ENCODE data around the gene FBXO38. TPM values are rescaled to one million over a fixed set of nuclear protein-coding genes. Genes with fewer than 3 reads are reported as not detected.

The FBXO38 gene, protein sequence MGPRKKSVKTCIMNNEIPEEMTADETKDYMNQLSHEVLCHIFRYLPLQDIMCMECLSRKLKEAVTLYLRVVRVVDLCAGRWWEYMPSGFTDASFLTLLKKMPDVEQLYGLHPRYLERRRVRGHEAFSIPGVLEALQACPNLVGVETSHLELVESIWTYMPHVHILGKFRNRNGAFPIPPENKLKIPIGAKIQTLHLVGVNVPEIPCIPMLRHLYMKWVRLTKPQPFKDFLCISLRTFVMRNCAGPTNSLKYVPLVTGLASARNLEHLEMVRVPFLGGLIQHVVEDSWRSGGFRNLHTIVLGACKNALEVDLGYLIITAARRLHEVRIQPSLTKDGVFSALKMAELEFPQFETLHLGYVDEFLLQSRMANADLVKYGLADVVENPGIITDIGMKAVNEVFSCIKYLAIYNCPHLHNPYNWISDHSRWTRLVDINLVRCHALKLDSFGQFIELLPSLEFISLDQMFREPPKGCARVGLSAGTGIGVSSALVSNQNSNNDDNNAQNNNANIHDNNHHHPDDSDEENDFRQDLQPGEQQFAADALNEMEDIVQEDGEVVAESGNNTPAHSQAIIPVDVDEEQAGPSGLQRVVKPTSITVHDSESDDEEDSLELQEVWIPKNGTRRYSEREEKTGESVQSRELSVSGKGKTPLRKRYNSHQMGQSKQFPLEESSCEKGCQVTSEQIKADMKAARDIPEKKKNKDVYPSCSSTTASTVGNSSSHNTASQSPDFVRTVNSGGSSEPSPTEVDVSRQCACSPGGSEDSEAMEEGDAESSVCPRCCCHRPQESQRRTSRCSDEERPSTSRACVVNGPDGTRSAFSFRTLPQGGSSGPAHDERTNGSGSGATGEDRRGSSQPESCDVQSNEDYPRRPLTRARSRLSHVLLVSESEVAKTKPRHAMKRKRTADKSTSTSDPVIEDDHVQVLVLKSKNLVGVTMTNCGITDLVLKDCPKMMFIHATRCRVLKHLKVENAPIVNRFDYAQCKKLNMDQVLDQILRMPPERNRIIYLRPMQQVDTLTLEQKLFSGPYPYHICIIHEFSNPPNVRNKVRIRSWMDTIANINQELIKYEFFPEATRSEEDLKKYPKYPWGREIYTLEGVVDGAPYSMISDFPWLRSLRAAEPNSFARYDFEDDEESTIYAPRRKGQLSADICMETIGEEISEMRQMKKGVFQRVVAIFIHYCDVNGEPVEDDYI
- total RNA-seq, result 53.9 and 72.4 TPM in 2 replicates

DNA sequence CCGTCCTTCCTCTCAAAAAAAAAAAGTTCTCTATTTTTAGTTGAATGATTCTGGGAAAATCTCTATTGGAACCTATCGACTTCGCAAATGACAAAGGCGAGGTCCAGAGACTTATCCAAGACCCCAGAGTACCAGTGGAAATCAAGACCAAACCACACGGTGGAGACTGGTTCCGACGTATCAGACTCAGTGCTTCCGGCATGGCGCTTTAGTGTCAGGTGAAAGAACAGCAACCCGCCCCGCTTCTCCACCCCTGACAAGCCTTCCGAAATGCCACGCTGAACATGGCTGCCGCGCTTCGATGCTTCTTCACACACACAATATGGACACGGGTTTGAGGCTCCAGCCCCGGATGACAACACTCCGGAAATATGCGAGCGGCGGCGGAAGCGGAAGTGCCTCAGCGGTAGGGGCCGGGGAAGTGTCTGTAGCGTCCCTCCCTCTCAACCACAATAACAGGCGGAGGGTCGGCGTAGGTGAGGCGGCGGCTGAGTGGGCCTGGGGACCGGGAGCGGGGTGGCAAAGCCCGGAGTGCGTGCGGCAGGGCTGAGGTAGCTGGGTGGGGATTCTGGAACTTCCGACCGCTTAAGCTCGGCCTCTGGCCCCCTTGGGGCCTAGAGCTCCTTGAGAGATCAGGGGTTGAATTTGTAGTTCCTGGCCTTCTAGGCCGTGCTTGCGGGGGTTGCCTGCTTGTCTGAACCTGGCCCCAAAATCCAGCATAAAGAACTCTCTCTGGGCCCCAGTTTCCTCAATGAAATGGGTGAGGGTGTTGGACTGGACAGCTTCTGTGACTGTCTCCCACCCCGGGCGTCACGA, at the start of gene FBXO38:
Gene FBXO38, plus strand, starts transcription at position 395 of the 816 bp plus-strand sequence. CDS start 10,819 bp downstream, outside the sequence.

DNA sequence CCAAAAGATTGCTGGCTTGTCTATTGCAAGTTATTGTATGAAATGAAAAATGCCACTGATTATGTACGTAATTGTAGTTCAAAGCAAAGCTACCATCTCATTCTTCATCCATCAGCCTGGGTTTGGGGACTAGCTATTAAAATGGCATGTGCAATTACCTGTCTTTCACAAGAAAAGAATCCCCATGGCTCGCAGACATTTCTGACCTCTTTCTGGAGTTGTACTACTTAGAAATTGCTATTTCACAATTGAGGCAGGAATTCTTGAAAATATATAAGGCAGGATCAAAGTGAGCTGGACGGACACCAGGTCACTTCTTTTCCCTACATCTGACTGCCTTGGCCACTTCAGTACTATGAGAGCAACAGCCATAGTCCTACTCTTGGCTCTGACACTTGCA, 48.5 kb upstream of the FBXO38 start, which contains the start of gene SPINK9:
Gene SPINK9, plus strand, starts transcription at position 301 of the 400 bp plus-strand sequence. Its CDS starts 55 bp downstream, at position 356.

Small RNAs within 50 kb of the gene (small RNA-seq; reads per million reads assigned to genes)
- not detected for gene RF00017

Other genes starting within 250 kb of the FBXO38 start
- not detected in 2 replicates for gene SPINK14, start 215.4 kb upstream of the FBXO38 start, total RNA-seq
- gene SPINK6, start 180.9 kb upstream of the FBXO38 start, total RNA-seq, result not detected in 2 replicates
- not detected in 2 replicates for gene MARCOL, start 145.4 kb upstream of the FBXO38 start, total RNA-seq
- not detected in 2 replicates for gene SPINK13, start 115.2 kb upstream of the FBXO38 start, total RNA-seq
- gene SPINK7, start 71.5 kb upstream of the FBXO38 start, total RNA-seq, result not detected in 2 replicates
- not detected in 2 replicates for gene SPINK9, start 48.4 kb upstream of the FBXO38 start, total RNA-seq